GM23338 (cell line): ENCODE results near the gene CD38. TPM values are rescaled to one million over a fixed set of nuclear protein-coding genes. Genes with fewer than 3 reads are reported as not detected.

Experiments
- ATAC-seq: fragments of 200-7000 bp; cut with Tn5 transposase; 3 replicates; pipeline ENCODE4 v1.9.1; 2020
- DNase-seq: peaks from one replicate; pipeline ENCODE4 v3.0.0-alpha.2; 2015; ENCODE audit warnings: low spot score
- H2AFZ ChIP-seq: fragments of 200-600 bp; sonication (generic); 2 replicates; pipeline ENCODE4 v1.8.0; 2016; ENCODE audit warnings: antibody characterized with exemption, mild to moderate bottlenecking, moderate library complexity
- H3F3A ChIP-seq: fragments of 200-600 bp; sonication (generic); replicated peaks from 2 replicates; pipeline ENCODE4 v1.8.0; 2017; ENCODE audit warnings: antibody characterized with exemption, mixed run types, low read depth
- H3K27ac ChIP-seq: fragments of 200-600 bp; sonication (generic); 2 replicates; pipeline ENCODE4 v1.6.1; 2016; ENCODE audit warnings: low read depth
- H3K27me3 ChIP-seq: fragments of 200-600 bp; sonication (generic); 2 replicates; pipeline ENCODE4 v1.8.0; 2016; ENCODE audit warnings: mild to moderate bottlenecking, mixed run types, moderate library complexity; ENCODE audit not compliant: insufficient read depth
- H3K36me3 ChIP-seq: fragments of 200-600 bp; sonication (generic); 2 replicates; pipeline ENCODE4 v1.8.0; 2016; ENCODE audit warnings: mild to moderate bottlenecking; ENCODE audit not compliant: insufficient read depth
- H3K4me1 ChIP-seq: fragments of 200-600 bp; sonication (generic); 2 replicates; pipeline ENCODE4 v1.8.0; 2016; ENCODE audit warnings: mild to moderate bottlenecking, moderate library complexity; ENCODE audit not compliant: insufficient read depth
- H3K4me2 ChIP-seq: fragments of 200-600 bp; sonication (generic); 2 replicates; pipeline ENCODE4 v1.7.1; 2017; ENCODE audit warnings: mixed run types
- H3K4me3 ChIP-seq: fragments of 200-600 bp; sonication (generic); 2 replicates; pipeline ENCODE4 v1.6.1; 2016; ENCODE audit warnings: mixed run types
- H3K79me2 ChIP-seq: fragments of 200-600 bp; sonication (generic); replicated peaks from 2 replicates; pipeline ENCODE4 v1.8.0; 2017; ENCODE audit warnings: mild to moderate bottlenecking; ENCODE audit not compliant: insufficient read depth
- H3K9me2 ChIP-seq: fragments of 200-600 bp; sonication (generic); 2 replicates; pipeline ENCODE4 v1.8.0; 2017; ENCODE audit not compliant: insufficient read depth
- H4K20me1 ChIP-seq: fragments of 200-600 bp; sonication (generic); replicated peaks from 2 replicates; pipeline ENCODE4 v1.8.0; 2017; ENCODE audit warnings: mild to moderate bottlenecking; ENCODE audit not compliant: insufficient read depth
- H3K27ac Mint-ChIP-seq: 2 replicates; pipeline ENCODE4 v1.8.0; 2020; ENCODE audit warnings: inconsistent platforms, mild to moderate bottlenecking, moderate library complexity, mixed read lengths
- H3K27me3 Mint-ChIP-seq: 3 replicates; pipeline ENCODE4 v1.8.0; 2022; ENCODE audit warnings: low read depth, mild to moderate bottlenecking, moderate library complexity, mixed read lengths, inconsistent platforms; ENCODE audit not compliant: insufficient read depth, poor library complexity
- H3K36me3 Mint-ChIP-seq: 3 replicates; pipeline ENCODE4 v1.8.0; 2021; ENCODE audit warnings: low read depth, mild to moderate bottlenecking, inconsistent platforms, moderate library complexity, mixed read lengths
- H3K4me1 Mint-ChIP-seq: 3 replicates; pipeline ENCODE4 v1.8.0; 2020; ENCODE audit warnings: mild to moderate bottlenecking, inconsistent platforms, mixed read lengths
- H3K4me3 Mint-ChIP-seq: 3 replicates; pipeline ENCODE4 v1.8.0; 2021; ENCODE audit warnings: moderate library complexity, mild to moderate bottlenecking, inconsistent platforms, mixed read lengths
- H3K9me3 Mint-ChIP-seq: 3 replicates; pipeline ENCODE4 v1.8.0; 2020; ENCODE audit warnings: moderate library complexity, mild to moderate bottlenecking, inconsistent platforms, mixed read lengths
- CREB1 ChIP-seq: fragments of 250-450 bp; sonication (Bioruptor Pico); IDR thresholded peaks from 2 replicates; pipeline ENCODE4 v1.5.0; 2020; ENCODE audit warnings: low read depth, mild to moderate bottlenecking, moderate library complexity
- EZH2 ChIP-seq: fragments of 200-600 bp; sonication (generic); IDR thresholded peaks from one replicate; pipeline ENCODE4 v1.8.0; 2017; ENCODE audit warnings: antibody characterized with exemption, mild to moderate bottlenecking, low read depth; ENCODE audit not compliant: unreplicated experiment
- EZH2phosphoT487 ChIP-seq: fragments of 200-600 bp; sonication (generic); IDR thresholded peaks from one replicate; pipeline ENCODE4 v1.8.1; 2018; ENCODE audit warnings: antibody characterized with exemption; ENCODE audit not compliant: unreplicated experiment
- JUNB ChIP-seq: IDR thresholded peaks from one replicate; pipeline ENCODE4 v1.6.1; 2016; ENCODE audit warnings: antibody characterized with exemption; ENCODE audit not compliant: unreplicated experiment
- NANOG ChIP-seq: IDR thresholded peaks from 2 replicates; pipeline ENCODE4 v1.6.1; 2016; ENCODE audit warnings: antibody characterized with exemption, borderline replicate concordance
- POLR2AphosphoS5 ChIP-seq: IDR thresholded peaks from 2 replicates; pipeline ENCODE4 v1.6.1; 2016; ENCODE audit warnings: antibody characterized with exemption, low read depth
- STAT1 ChIP-seq: IDR thresholded peaks from one replicate; pipeline ENCODE4 v1.6.1; 2016; ENCODE audit warnings: antibody characterized with exemption; ENCODE audit not compliant: unreplicated experiment
- ZNF114 ChIP-seq: fragments of 250-450 bp; sonication (Bioruptor Pico); IDR thresholded peaks from 2 replicates; pipeline ENCODE4 v1.5.0; 2020; ENCODE audit warnings: mild to moderate bottlenecking, moderate library complexity
- ZNF331 ChIP-seq: fragments of 250-450 bp; sonication (Bioruptor Pico); IDR thresholded peaks from 2 replicates; pipeline ENCODE4 v1.5.0; 2020; ENCODE audit warnings: low read depth, mild to moderate bottlenecking, moderate library complexity
- polyA plus RNA-seq: library from polyadenylated mRNA; unstranded; fragments of >200 nt; fragmentation: Nextera tagmentation; extraction: Ambion mirVana; gene quantifications from 2 replicates; pipeline ENCODE4 v1.2.1, GENCODE V29; 2016
- total RNA-seq: library from RNA; depleted of rRNA; stranded (reverse); fragments of >200 nt; shearing (Covaris generic); gene quantifications from 2 replicates; pipeline ENCODE4 v1.2.3, GENCODE V29; 2014
- TF ChIP-seq, protein P1 (sequence below), 2 experiments: fragments of 200-600 bp in 1 of 2; sonication (generic) in 1 of 2; conservative IDR thresholded peaks; 2 replicates each; pipeline versions ENCODE4 v1.5.1 to v1.6.1; 2016 to 2017; ENCODE audit warnings: antibody characterized with exemption in 2 of 2, low read depth in 2 of 2, mild to moderate bottlenecking in 2 of 2, moderate library complexity in 1 of 2
- TF ChIP-seq, protein P2 (sequence below): fragments of 250-450 bp; sonication (Bioruptor Pico); IDR thresholded peaks from 2 replicates; pipeline ENCODE4 v1.5.0; 2020; ENCODE audit warnings: mild to moderate bottlenecking, moderate library complexity
- TF ChIP-seq, protein P3 (sequence below): IDR thresholded peaks from 2 replicates; pipeline ENCODE4 v1.6.1; 2016; ENCODE audit warnings: antibody characterized with exemption
- TF ChIP-seq, protein P4 (sequence below): IDR thresholded peaks from one replicate; pipeline ENCODE4 v1.6.1; 2018; ENCODE audit warnings: antibody characterized with exemption; ENCODE audit not compliant: unreplicated experiment

Gene CD38
- total and polyA plus RNA-seq, 2 experiments from 2014 or later = 0.17 to 0.24 TPM

DNA sequence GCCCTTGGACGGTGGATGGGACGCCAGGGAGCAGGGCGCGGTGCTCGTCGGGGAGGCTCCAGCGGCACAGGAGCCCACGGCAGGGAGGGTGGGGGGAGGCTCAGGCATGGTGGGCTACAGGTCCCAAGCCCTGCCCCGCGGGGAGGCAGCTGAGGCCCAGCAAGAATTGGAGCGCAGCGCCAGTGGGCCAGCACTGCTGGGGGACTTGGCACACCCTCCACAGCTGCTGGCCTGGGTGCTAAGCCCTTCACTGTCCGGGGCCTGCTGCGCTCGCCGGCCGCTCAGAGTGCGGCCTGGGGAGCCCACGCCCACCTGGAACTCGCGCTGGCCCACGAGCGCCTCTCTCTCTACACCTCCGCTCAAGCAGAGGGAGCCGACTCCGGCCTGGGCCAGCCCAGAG lies 8.6 kb downstream of the CD38 start:
- peaks cover 3% of the 10 kb centered on the region; the same call in 1 of the 2 replicates for H3K36me3 ChIP-seq
- H3K36me3 Mint-ChIP-seq = peaks cover 32% of the 10 kb centered on the region
- no peaks in the 10 kb centered on the region for H3K27me3 ChIP-seq
- no peak overlapping the region for H3K4me3 Mint-ChIP-seq
- no peak overlapping the region for H2AFZ ChIP-seq
- H3K27me3 Mint-ChIP-seq = peaks cover 4% of the 10 kb centered on the region
- no peak overlapping the region for H3K27ac ChIP-seq
- H4K20me1 ChIP-seq = no peaks in the 10 kb centered on the region
- no peak overlapping the region for H3K4me2 ChIP-seq
- H3K4me3 ChIP-seq = no peak overlapping the region
- H3K9me2 ChIP-seq = peaks cover 7% of the 10 kb centered on the region
- H3K4me1 Mint-ChIP-seq = peaks cover 9% of the 10 kb centered on the region
- ATAC-seq (no peak), DNase-seq (no peak)
- H3K9me3 Mint-ChIP-seq = peaks cover 42% of the 10 kb centered on the region
- H3F3A ChIP-seq = no peaks in the 10 kb centered on the region
- H3K4me1 ChIP-seq = no peaks in the 10 kb centered on the region
- no peaks in the 10 kb centered on the region for H3K79me2 ChIP-seq
- TF ChIP-seq, protein P1, sequence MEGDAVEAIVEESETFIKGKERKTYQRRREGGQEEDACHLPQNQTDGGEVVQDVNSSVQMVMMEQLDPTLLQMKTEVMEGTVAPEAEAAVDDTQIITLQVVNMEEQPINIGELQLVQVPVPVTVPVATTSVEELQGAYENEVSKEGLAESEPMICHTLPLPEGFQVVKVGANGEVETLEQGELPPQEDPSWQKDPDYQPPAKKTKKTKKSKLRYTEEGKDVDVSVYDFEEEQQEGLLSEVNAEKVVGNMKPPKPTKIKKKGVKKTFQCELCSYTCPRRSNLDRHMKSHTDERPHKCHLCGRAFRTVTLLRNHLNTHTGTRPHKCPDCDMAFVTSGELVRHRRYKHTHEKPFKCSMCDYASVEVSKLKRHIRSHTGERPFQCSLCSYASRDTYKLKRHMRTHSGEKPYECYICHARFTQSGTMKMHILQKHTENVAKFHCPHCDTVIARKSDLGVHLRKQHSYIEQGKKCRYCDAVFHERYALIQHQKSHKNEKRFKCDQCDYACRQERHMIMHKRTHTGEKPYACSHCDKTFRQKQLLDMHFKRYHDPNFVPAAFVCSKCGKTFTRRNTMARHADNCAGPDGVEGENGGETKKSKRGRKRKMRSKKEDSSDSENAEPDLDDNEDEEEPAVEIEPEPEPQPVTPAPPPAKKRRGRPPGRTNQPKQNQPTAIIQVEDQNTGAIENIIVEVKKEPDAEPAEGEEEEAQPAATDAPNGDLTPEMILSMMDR (conservative IDR thresholded peaks at IDR 0.05; ENCODE audit: low read depth in 2 of 2) = no peak
- TF ChIP-seq EZH2 (no peak), CREB1 (CRISPR knock-in tag) (no peak), ZNF114 (no peak), POLR2AphosphoS5 (no peak), EZH2phosphoT487 (no peak), STAT1 (no peak), ZNF331 (no peak), NANOG (no peak), JUNB (no peak)
- TF ChIP-seq, protein P2, sequence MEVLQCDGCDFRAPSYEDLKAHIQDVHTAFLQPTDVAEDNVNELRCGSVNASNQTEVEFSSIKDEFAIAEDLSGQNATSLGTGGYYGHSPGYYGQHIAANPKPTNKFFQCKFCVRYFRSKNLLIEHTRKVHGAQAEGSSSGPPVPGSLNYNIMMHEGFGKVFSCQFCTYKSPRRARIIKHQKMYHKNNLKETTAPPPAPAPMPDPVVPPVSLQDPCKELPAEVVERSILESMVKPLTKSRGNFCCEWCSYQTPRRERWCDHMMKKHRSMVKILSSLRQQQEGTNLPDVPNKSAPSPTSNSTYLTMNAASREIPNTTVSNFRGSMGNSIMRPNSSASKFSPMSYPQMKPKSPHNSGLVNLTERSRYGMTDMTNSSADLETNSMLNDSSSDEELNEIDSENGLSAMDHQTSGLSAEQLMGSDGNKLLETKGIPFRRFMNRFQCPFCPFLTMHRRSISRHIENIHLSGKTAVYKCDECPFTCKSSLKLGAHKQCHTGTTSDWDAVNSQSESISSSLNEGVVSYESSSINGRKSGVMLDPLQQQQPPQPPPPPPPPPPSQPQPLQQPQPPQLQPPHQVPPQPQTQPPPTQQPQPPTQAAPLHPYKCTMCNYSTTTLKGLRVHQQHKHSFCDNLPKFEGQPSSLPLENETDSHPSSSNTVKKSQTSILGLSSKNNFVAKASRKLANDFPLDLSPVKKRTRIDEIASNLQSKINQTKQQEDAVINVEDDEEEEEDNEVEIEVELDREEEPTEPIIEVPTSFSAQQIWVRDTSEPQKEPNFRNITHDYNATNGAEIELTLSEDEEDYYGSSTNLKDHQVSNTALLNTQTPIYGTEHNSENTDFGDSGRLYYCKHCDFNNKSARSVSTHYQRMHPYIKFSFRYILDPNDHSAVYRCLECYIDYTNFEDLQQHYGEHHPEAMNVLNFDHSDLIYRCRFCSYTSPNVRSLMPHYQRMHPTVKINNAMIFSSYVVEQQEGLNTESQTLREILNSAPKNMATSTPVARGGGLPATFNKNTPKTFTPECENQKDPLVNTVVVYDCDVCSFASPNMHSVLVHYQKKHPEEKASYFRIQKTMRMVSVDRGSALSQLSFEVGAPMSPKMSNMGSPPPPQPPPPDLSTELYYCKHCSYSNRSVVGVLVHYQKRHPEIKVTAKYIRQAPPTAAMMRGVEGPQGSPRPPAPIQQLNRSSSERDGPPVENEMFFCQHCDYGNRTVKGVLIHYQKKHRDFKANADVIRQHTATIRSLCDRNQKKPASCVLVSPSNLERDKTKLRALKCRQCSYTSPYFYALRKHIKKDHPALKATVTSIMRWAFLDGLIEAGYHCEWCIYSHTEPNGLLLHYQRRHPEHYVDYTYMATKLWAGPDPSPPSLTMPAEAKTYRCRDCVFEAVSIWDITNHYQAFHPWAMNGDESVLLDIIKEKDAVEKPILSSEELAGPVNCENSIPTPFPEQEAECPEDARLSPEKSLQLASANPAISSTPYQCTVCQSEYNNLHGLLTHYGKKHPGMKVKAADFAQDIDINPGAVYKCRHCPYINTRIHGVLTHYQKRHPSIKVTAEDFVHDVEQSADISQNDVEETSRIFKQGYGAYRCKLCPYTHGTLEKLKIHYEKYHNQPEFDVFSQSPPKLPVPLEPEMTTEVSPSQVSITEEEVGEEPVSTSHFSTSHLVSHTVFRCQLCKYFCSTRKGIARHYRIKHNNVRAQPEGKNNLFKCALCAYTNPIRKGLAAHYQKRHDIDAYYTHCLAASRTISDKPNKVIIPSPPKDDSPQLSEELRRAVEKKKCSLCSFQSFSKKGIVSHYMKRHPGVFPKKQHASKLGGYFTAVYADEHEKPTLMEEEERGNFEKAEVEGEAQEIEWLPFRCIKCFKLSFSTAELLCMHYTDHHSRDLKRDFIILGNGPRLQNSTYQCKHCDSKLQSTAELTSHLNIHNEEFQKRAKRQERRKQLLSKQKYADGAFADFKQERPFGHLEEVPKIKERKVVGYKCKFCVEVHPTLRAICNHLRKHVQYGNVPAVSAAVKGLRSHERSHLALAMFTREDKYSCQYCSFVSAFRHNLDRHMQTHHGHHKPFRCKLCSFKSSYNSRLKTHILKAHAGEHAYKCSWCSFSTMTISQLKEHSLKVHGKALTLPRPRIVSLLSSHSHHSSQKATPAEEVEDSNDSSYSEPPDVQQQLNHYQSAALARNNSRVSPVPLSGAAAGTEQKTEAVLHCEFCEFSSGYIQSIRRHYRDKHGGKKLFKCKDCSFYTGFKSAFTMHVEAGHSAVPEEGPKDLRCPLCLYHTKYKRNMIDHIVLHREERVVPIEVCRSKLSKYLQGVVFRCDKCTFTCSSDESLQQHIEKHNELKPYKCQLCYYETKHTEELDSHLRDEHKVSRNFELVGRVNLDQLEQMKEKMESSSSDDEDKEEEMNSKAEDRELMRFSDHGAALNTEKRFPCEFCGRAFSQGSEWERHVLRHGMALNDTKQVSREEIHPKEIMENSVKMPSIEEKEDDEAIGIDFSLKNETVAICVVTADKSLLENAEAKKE (CRISPR knock-in tag) = no peak
- TF ChIP-seq, protein P3, sequence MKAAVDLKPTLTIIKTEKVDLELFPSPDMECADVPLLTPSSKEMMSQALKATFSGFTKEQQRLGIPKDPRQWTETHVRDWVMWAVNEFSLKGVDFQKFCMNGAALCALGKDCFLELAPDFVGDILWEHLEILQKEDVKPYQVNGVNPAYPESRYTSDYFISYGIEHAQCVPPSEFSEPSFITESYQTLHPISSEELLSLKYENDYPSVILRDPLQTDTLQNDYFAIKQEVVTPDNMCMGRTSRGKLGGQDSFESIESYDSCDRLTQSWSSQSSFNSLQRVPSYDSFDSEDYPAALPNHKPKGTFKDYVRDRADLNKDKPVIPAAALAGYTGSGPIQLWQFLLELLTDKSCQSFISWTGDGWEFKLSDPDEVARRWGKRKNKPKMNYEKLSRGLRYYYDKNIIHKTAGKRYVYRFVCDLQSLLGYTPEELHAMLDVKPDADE = no peak
- TF ChIP-seq, protein P4, sequence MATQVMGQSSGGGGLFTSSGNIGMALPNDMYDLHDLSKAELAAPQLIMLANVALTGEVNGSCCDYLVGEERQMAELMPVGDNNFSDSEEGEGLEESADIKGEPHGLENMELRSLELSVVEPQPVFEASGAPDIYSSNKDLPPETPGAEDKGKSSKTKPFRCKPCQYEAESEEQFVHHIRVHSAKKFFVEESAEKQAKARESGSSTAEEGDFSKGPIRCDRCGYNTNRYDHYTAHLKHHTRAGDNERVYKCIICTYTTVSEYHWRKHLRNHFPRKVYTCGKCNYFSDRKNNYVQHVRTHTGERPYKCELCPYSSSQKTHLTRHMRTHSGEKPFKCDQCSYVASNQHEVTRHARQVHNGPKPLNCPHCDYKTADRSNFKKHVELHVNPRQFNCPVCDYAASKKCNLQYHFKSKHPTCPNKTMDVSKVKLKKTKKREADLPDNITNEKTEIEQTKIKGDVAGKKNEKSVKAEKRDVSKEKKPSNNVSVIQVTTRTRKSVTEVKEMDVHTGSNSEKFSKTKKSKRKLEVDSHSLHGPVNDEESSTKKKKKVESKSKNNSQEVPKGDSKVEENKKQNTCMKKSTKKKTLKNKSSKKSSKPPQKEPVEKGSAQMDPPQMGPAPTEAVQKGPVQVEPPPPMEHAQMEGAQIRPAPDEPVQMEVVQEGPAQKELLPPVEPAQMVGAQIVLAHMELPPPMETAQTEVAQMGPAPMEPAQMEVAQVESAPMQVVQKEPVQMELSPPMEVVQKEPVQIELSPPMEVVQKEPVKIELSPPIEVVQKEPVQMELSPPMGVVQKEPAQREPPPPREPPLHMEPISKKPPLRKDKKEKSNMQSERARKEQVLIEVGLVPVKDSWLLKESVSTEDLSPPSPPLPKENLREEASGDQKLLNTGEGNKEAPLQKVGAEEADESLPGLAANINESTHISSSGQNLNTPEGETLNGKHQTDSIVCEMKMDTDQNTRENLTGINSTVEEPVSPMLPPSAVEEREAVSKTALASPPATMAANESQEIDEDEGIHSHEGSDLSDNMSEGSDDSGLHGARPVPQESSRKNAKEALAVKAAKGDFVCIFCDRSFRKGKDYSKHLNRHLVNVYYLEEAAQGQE = no peak
- no peak overlapping the region for H3K27ac Mint-ChIP-seq
